NCI-H1105 treated with DMSO at 0.1 percent for 48 hours (cell line): Measurements from ENCODE around the gene WDR13.
"Not testable (repeated sequence)": the region's sequence is repeated elsewhere in the genome, so short reads cannot be mapped to it uniquely, and the experiment has no call there.

Experiments
- DNase-seq: peaks from one replicate; lab custom pipeline; 2025; lab: John Stamatoyannopoulos, UW

The WDR13 gene

GRCh38 chrX:48595929-48596328, 1.4 kb upstream of the WDR13 start:
- no peak for DNase-seq

GRCh38 chrX:48598614-48599013, 1.3 kb downstream of the WDR13 start:
- DNase-seq, result no peak

- DNase-seq, result no peak
These were observed 2.0 kb downstream of the WDR13 start for GRCh38 chrX:48599341-48599740.

GRCh38 chrX:48600226-48600625, 2.9 kb downstream of the WDR13 start:
- DNase-seq, result no peak

GRCh38 chrX:48601741-48602394, 4.6 kb downstream of the WDR13 start:
- no peak for DNase-seq

- DNase-seq, result no peak
These were observed 7.4 kb downstream of the WDR13 start for GRCh38 chrX:48604701-48605100.

GRCh38 chrX:48606091-48606490, 8.8 kb downstream of the WDR13 start:
- DNase-seq, result no peak

- no peak for DNase-seq
These were observed 14.4 kb downstream of the WDR13 start for GRCh38 chrX:48611703-48612102.

GRCh38 chrX:48613502-48614160, 16.3 kb downstream of the WDR13 start:
- no peak for DNase-seq

GRCh38 chrX:48616576-48616975, 19.3 kb downstream of the WDR13 start:
- DNase-seq, result no peak

- no peak for DNase-seq
These were observed 20.4 kb downstream of the WDR13 start for GRCh38 chrX:48617542-48618340.

- DNase-seq, result no peak
These were observed 29.4 kb downstream of the WDR13 start for GRCh38 chrX:48626401-48627298.

- DNase-seq, result peak; percentile 73
These were observed 34.2 kb downstream of the WDR13 start for GRCh38 chrX:48631376-48632090.

- DNase-seq, result no peak
These were observed 34.9 kb downstream of the WDR13 start for GRCh38 chrX:48632207-48632606.

GRCh38 chrX:48636301-48636700, 39.0 kb downstream of the WDR13 start:
- DNase-seq, result no peak

- DNase-seq, result no peak
These were observed 39.5 kb downstream of the WDR13 start for GRCh38 chrX:48636776-48637175.

GRCh38 chrX:48645669-48646068, 48.4 kb downstream of the WDR13 start:
- no peak for DNase-seq

GRCh38 chrX:48648336-48648751, 51.1 kb downstream of the WDR13 start:
- DNase-seq, result no peak

GRCh38 chrX:48649102-48649501, 51.8 kb downstream of the WDR13 start:
- DNase-seq, result no peak

GRCh38 chrX:48652055-48652579, 54.8 kb downstream of the WDR13 start:
- not testable (repeated sequence) for DNase-seq

GRCh38 chrX:48654746-48655145, 57.5 kb downstream of the WDR13 start:
- DNase-seq, result not testable (repeated sequence)
